Activated CD8-positive, alpha-beta memory T cell treated with anti-CD3 and anti-CD28 coated beads, Interleukin-2, amount 10 ng/mL, durations not matched to agents 7 days and 5 days (primary cell): ENCODE measurements around the gene AKNAD1. TPM values are rescaled to one million over a fixed set of nuclear protein-coding genes. Genes with fewer than 3 reads are reported as not detected.
"Not testable (repeated sequence)": the region's sequence is repeated elsewhere in the genome, so short reads cannot be mapped to it uniquely, and the experiment has no call there.

Experiments
- ATAC-seq: fragments of 150-1000 bp; cut with Tn5 transposase; one replicate; pipeline ENCODE4 v1.10.0; 2021; ENCODE audit warnings: moderate library complexity
- CTCF ChIA-PET: fragments of 350-600 bp; sonication (Branson Sonifier 250); formaldehyde crosslinking; loops from one replicate; lab custom pipeline; 2021; ENCODE audit warnings: antibody characterized with exemption; lab: Charles Lee
- DNase-seq: peaks from one replicate; pipeline ENCODE4 v3.0.0-alpha.2; 2020
- H3K27ac Mint-ChIP-seq: one replicate; pipeline ENCODE4 v1.8.0; 2021; ENCODE audit warnings: mild to moderate bottlenecking, mixed read lengths
- H3K27me3 Mint-ChIP-seq: one replicate; pipeline ENCODE4 v1.8.0; 2021; ENCODE audit warnings: mixed read lengths
- H3K36me3 Mint-ChIP-seq: one replicate; pipeline ENCODE4 v1.8.0; 2021; ENCODE audit warnings: mild to moderate bottlenecking, mixed read lengths
- H3K4me1 Mint-ChIP-seq: one replicate; pipeline ENCODE4 v1.8.0; 2021; ENCODE audit warnings: mixed read lengths
- H3K4me3 Mint-ChIP-seq: one replicate; pipeline ENCODE4 v1.8.0; 2021; ENCODE audit warnings: mild to moderate bottlenecking, moderate library complexity, mixed read lengths
- H3K9me3 Mint-ChIP-seq: one replicate; pipeline ENCODE4 v1.8.0; 2022; ENCODE audit warnings: low read depth, mixed read lengths
- total RNA-seq, 2 experiments: library from RNA; stranded (reverse); gene quantifications; one replicate each; pipeline ENCODE4 v1.2.3, GENCODE V29; 2021

Gene AKNAD1, protein sequence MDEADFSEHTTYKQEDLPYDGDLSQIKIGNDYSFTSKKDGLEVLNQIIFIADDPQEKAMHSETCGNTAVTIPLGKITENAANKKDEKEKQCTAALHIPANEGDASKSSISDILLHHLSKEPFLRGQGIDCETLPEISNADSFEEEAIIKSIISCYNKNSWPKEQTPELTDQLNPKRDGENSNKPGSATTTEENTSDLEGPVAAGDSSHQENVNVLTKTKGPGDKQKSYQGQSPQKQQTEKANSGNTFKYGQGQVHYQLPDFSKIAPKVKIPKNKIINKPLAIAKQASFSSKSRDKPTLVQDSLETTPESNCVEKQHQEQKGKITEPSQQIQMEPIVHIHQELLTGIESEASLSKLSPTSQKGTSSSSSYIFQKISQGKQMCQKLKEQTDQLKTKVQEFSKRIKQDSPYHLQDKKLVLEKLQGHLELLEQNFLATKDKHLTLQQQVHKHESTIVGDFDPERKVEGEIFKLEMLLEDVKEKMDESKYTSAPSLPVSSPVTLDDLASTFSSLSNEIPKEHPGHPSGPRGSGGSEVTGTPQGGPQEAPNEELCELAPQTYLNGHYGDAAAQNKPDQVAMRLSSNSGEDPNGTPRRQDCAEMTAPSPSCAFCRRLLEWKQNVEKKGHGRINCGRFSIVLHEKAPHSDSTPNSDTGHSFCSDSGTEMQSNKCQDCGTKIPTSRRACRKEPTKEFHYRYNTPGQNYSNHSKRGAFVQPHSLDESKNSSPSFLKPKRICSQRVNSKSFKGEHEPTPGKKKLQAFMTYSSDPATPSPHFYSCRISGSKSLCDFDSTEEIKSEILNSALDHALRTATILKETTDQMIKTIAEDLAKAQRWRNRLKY
- not detected for total RNA-seq

DNA sequence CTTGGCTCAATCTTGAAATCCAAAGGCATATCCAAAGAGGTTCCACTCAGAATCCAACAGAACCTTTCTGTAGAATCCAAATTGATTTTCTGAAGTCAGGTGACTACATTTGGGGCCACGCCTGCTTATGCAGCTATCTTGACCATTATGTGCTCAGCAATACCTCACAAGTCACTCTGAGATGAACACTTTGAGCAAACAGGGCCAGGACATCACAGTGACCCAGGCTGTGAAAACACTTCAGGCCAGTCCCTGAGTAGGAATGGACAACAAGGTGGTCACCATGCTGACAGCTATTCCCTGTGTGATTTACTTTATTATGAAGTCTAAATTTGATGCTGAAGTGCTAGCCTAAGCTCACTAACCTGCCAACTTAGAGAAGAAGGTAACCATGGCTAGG lies at the start of gene AKNAD1:
Gene AKNAD1, minus strand, starts transcription at position 101 of the 400 bp plus-strand sequence. CDS start 4,430 bp downstream, outside the sequence.
- Mint-ChIP-seq H3K27me3 (peaks cover 37% of the 10 kb centered on the region), H3K4me1 (peaks cover 11% of the 10 kb centered on the region)
- CTCF ChIA-PET, result interaction anchor here (0.8 to 1.0 kb wide), 2 partner anchors 26 to 28 kb away, joined by 3 read pairs; no protein-coding TSS in a partner anchor

DNA sequence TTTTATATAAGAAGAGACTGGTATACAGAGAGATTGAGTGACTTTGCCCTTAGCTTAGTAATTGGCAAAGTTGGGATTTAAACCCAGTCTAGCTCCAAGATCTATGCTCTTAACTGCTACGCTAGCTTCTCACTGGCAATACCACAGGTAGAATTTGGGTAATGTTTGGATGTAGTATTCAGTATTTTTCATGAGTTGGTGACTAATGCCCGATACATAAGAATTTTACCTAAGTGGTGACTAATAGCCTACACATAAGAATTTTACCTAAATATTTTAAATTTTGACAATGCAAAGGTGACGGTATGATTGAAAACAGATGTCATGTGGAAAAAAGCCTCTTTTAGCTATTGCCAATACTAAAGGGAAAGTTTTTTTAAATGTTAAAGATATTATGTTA lies 44.2 kb upstream of the AKNAD1 start:
- Mint-ChIP-seq H3K4me3 (no peak overlapping the region), H3K9me3 (no peaks in the 10 kb centered on the region), H3K4me1 (no peaks in the 10 kb centered on the region), H3K36me3 (peaks cover 14% of the 10 kb centered on the region), H3K27me3 (no peaks in the 10 kb centered on the region), H3K27ac (no peak overlapping the region)
- CTCF ChIA-PET, result interaction anchor here (0.8 to 7.6 kb wide), 4 partner anchors 12 to 211 kb away, joined by 3 to 160 read pairs (median 3); a partner anchor contains a TSS
- DNase-seq, result no peak
- no peak for ATAC-seq

More for the DNA sequence above, at the start of gene AKNAD1:
- DNase-seq, result no peak
- Mint-ChIP-seq H3K27ac (no peak within 1 kb of the TSS), H3K4me3 (no peak within 1 kb of the TSS), H3K36me3 (no peaks in the 10 kb centered on the region), H3K9me3 (no peaks in the 10 kb centered on the region)
- ATAC-seq, result no peak

DNA sequence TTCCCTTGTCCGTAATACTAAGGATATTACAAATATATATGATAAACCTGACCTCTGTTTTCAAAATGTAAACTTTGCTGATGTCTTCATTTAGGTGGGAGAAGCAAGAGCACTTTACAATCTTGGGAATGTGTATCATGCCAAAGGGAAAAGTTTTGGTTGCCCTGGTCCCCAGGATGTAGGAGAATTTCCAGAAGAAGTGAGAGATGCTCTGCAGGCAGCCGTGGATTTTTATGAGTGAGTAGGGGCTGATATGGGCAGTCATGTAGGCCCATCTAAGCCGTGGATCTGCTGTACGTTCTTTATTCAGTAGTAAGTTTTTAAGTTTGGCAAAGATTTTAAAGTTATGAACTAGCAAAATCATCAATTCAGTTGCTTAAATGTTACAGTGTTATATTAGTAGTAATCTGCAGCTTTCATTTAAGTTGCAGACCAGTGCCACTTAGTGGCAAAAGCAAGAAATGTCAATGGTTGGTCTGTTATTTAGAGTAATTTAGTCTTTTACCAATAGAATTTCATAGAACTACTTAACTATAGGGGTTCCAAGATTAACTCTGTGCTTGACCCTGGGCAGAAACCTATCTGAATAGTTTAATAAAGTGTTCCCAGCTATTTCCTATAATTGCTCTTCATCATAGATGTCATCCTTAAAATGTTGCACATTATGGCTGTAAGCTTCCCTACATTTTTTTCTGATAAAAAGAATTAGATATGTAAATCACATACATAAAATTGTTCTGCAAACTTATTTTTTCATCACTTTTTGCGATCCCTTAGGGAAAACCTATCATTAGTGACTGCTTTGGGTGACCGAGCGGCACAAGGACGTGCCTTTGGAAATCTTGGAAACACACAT lies 41.2 kb upstream of the AKNAD1 start:
- Mint-ChIP-seq H3K4me3 (no peak overlapping the region), H3K9me3 (no peaks in the 10 kb centered on the region), H3K27ac (no peak overlapping the region), H3K27me3 (no peaks in the 10 kb centered on the region), H3K36me3 (peaks cover 8% of the 10 kb centered on the region), H3K4me1 (no peaks in the 10 kb centered on the region)
- CTCF ChIA-PET, result interaction anchor here (0.9 to 7.6 kb wide), 12 partner anchors 8 to 215 kb away, joined by 3 to 160 read pairs (median 5); partner anchors contain the start of gene PRPF38B
- peak; percentile 70 for ATAC-seq
- DNase-seq, result peak; percentile 52

DNA sequence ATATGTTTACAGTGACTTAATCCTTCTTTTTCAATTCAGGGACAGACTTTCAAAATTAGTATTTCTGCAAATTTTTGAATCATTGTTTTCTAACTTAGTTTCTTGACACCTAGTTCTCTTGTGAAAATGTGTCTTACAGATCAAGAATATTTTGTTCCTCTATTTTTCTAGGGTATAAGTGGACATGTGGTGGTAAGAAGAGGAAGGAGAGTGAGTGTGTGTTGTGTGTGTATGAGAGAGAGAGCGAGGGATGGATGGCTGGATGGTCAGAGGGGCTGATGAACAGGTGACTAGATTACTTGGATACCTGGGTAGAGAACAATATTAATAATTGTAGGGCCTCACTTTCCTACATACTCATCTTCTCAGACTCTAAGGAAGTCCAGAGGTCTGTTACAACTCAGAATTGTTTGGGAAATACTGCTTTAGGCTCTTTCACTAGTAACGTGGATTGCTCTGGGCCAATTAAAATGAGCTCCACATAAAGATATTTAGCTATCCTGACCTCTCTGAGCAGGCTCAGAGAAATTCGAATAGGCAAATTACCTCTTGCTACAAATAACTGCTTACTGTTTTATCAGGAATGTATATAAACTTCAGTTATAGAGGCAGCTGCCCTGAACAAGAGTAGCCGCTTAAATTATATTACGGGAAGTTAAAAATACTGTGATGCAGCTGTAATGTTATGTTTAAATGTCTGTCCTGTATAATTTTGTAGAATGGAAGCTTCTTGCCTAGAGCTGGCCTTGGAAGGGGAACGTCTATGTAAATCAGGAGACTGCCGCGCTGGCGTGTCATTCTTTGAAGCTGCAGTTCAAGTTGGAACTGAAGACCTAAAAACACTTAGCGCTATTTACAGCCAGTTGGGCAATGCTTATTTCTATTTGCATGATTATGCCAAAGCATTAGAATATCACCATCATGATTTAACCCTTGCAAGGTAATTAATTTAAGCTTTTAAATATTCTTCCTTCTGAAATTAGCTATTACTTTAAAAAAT lies 39.6 kb upstream of the AKNAD1 start:
- CTCF ChIA-PET, result interaction anchor here (0.6 to 7.6 kb wide), 8 partner anchors 9 to 205 kb away, joined by 3 to 160 read pairs (median 4); partner anchors contain the start of gene PRPF38B
- ATAC-seq (no peak), DNase-seq (no peak)
- no peak overlapping the region for H3K27ac Mint-ChIP-seq
- peaks cover 8% of the 10 kb centered on the region for H3K36me3 Mint-ChIP-seq
- no peaks in the 10 kb centered on the region for H3K4me1 Mint-ChIP-seq
- no peaks in the 10 kb centered on the region for H3K27me3 Mint-ChIP-seq
- no peak overlapping the region for H3K4me3 Mint-ChIP-seq
- H3K9me3 Mint-ChIP-seq, result no peaks in the 10 kb centered on the region

DNA sequence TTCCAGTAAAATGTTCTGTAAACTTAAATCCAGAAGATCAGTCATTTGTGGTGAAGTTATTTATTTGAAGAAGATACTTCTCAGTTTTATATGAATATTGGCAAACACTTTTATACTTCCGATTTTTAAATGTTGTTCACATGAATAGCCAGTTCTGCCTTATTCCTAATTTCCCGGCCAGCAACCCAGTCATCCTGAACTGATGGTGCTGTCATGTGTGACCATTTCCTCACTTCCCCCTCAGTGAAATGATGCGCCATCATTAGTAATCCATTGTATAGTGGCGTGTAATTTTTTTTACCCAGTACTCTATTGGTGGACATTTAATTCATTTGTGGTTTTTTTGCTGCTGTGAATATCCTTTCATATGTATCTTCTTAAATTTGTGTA lies 36.2 kb upstream of the AKNAD1 start:
- H3K36me3 Mint-ChIP-seq, result peaks cover 5% of the 10 kb centered on the region
- ATAC-seq, result no peak

DNA sequence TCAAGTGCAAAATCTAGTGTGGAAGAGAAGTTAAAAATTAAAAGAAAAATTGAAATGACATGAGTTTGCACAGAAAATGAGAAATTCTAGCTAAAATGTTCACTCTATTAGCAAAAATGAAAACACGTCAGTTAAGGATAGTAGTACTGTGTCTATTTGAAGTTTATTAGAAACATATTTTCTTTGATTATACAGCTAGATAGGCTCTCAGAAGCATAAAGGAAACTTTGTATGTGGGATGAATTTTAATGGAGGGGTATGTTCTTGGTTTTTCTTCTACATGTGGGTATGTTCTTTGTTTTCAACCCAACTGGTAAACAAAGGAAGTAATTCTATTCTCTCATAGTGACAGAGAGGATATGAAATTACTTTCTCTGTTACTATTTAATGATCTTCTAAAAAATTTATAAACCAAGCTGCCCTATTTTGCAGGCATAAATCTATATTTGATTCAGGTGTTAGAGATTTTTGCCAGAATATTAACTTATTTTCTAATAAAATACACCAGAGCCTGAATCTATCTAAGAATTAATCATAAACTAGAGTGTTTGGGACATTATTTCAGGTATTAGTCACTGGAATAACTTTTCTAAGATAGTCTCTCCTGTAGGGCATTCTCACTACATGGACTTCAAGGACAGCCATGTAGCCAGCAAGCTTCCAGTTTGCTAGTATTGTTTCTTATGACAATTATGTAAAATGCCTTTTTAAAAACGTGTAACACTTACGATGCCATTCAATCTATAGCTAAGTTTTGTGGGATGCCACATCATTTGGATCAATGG lies 35.7 kb upstream of the AKNAD1 start:
- no peak for DNase-seq
- Mint-ChIP-seq H3K9me3 (no peaks in the 10 kb centered on the region), H3K27ac (no peak overlapping the region), H3K36me3 (peaks cover 2% of the 10 kb centered on the region), H3K27me3 (no peaks in the 10 kb centered on the region), H3K4me1 (no peaks in the 10 kb centered on the region), H3K4me3 (no peak overlapping the region)
- ATAC-seq, result no peak
- CTCF ChIA-PET, result interaction anchor here (1.1 to 1.3 kb wide), 2 partner anchors 34 to 220 kb away, joined by 3 to 4 read pairs; a partner anchor contains a TSS

More for the DNA sequence above, 36.2 kb upstream of the AKNAD1 start:
- H3K9me3 Mint-ChIP-seq, result no peaks in the 10 kb centered on the region
- no peak overlapping the region for H3K4me3 Mint-ChIP-seq
- CTCF ChIA-PET, result interaction anchor here (1.3 kb wide), 1 partner anchor 220 kb away, joined by 4 read pairs; a partner anchor contains a TSS
- H3K4me1 Mint-ChIP-seq, result no peaks in the 10 kb centered on the region
- no peaks in the 10 kb centered on the region for H3K27me3 Mint-ChIP-seq
- no peak overlapping the region for H3K27ac Mint-ChIP-seq
- DNase-seq, result no peak

DNA sequence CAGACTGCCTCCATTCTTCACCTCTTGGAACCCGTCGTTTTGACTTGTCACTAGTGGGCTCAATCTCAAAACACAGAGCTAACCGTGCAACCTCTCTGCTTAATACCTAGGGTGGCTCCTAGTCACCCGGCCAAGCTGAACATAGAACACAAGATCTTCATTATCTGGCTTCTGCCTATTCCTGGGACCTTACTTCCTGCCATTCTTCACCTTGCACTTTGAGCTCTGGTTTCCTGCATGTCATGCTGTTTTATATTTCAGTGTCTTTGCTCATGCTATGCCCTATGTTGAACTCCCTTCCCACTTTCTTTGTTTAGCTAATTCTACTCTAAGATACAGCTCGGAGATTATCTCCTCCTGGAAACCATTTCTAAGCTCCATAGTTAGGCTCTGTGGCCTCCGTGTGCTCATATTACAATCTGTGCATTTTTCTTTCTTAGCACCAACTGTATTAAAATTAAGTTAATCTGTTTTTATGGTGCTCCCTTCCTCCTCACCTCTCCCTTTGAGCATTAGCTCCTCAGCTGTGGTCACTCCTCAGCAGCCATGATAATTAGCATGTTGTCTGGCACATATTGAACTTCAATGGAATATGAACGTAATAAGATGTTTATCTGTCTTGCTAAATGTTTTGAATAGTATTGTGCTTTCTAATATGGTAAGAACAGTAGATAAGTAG lies 33.0 kb upstream of the AKNAD1 start:
- H3K4me3 Mint-ChIP-seq, result no peak overlapping the region
- peaks cover 4% of the 10 kb centered on the region for H3K36me3 Mint-ChIP-seq
- no peak for DNase-seq
- H3K27ac Mint-ChIP-seq, result no peak overlapping the region
- no peaks in the 10 kb centered on the region for H3K9me3 Mint-ChIP-seq
- peaks cover 1% of the 10 kb centered on the region for H3K4me1 Mint-ChIP-seq
- CTCF ChIA-PET, result interaction anchor here (0.8 to 1.3 kb wide), 4 partner anchors 9 to 70 kb away, joined by 3 to 5 read pairs (median 4); no protein-coding TSS in a partner anchor
- no peaks in the 10 kb centered on the region for H3K27me3 Mint-ChIP-seq
- ATAC-seq, result no peak

DNA sequence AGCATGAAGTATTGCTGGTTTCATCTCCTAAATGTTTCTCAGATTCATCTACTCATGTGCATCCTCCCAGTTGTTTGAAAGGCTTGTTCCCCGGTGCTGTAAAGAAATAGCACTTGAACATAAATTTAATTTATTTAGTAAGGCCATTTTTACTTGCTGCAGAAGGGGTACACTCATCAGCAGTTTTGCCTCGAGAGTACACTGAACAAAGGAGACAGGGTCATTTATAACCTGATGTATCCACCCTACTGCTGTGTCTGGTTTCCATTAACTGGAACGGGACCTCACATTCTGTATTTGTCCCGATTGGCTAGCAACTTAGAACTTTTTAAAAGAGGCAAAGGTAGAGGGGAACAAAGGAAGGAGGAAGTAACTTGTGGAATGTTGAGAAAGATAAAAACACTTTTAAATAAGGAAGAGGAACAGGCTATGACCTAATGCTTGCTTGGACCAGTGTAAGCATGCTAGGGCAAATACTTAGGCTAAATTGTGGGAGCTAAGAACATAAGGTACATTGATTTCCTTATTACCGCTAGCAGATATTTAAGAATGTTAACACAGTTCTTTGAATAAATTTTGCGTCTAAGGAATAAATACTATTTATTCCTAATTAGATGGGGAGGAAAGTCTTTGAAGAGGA lies 32.2 kb upstream of the AKNAD1 start:
- H3K27me3 Mint-ChIP-seq, H3K36me3 Mint-ChIP-seq, H3K4me3 Mint-ChIP-seq, ATAC-seq, H3K27ac Mint-ChIP-seq, H3K4me1 Mint-ChIP-seq, H3K9me3 Mint-ChIP-seq, DNase-seq: not testable (repeated sequence)
- CTCF ChIA-PET, result interaction anchor here (0.8 to 1.4 kb wide), 5 partner anchors 9 to 69 kb away, joined by 3 to 5 read pairs (median 3); no protein-coding TSS in a partner anchor

DNA sequence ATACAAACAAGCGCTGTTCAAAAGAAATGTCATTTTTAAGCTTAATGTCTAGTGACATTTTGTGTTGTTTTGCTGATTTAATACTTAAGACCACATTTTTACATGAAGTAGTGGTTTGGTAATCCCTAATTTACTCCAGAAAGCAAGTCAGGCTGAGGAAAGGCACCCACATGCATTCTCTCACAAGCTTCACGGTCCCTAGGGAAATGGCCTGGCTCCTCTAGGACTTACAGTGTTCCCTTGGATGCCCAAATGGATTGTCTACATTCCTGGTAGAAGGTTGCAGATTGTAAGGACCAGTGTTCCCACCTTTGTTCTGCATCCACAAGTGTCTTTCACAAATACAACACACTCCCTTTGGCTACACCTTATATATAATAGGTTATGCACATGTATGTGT lies 29.4 kb upstream of the AKNAD1 start:
- CTCF ChIA-PET, result interaction anchor here (1.8 to 3.3 kb wide), 2 partner anchors 10 to 58 kb away, joined by 3 to 12 read pairs; partner anchors contain the start of gene GPSM2
- Mint-ChIP-seq H3K27ac (no peak overlapping the region), H3K4me1 (peaks cover 1% of the 10 kb centered on the region), H3K27me3 (no peaks in the 10 kb centered on the region), H3K4me3 (no peak overlapping the region), H3K36me3 (peaks cover 9% of the 10 kb centered on the region), H3K9me3 (no peaks in the 10 kb centered on the region)
- DNase-seq, result no peak
- ATAC-seq, result no peak

DNA sequence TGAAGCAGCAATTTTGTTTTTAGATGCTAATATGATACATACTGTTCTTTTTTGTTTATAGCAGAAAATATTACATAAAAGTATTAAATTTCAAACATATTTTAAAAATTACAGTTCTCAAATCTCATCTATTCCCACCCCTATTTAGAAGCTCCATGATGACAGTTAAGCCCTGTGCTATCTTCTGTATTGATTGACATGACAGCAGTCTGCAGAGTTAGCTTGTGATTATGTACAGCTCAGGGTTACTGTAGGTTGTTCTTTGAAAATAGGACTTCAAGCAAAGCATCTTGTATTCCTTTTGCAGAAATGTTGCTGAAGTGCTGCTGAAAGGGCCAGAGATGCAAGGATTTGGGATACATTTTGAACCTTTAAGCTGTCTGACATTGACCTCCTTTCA lies 28.1 kb upstream of the AKNAD1 start:
- Mint-ChIP-seq H3K4me1 (peaks cover 4% of the 10 kb centered on the region), H3K27me3 (no peaks in the 10 kb centered on the region), H3K4me3 (no peak overlapping the region), H3K36me3 (peaks cover 9% of the 10 kb centered on the region), H3K27ac (no peak overlapping the region), H3K9me3 (no peaks in the 10 kb centered on the region)
- ATAC-seq, result no peak
- CTCF ChIA-PET, result interaction anchor here (0.9 to 3.3 kb wide), 4 partner anchors 8 to 150 kb away, joined by 3 to 12 read pairs (median 4); partner anchors contain the start of gene GPSM2
- no peak for DNase-seq
